Measurements from ENCODE around the gene SFMBT1. TPM values are rescaled to one million over a fixed set of nuclear protein-coding genes. Genes with fewer than 3 reads are reported as not detected.

Gene SFMBT1
- total and polyA plus RNA-seq, 2 donors from 2014 or later = 3.4 to 16.0 TPM

- Histone ChIP-seq H3K27ac (ENCODE audit: low read depth in 2 of 2, low read length in 2 of 2) (peak overlapping the region; percentile 28 to 41), H3K4me3 (ENCODE audit: low read length in 3 of 3) (peak overlapping the region in 1 of 3 donors; percentile 14), H3K9ac (ENCODE audit: low read length in 3 of 3) (no peak overlapping the region), H3K9me3 (ENCODE audit: control insufficient read depth in 2 of 3, insufficient read depth in 1 of 3, low read length in 3 of 3) (no peaks in the 10 kb centered on the region), H3K27me3 (ENCODE audit: control insufficient read depth, insufficient read depth, low read length) (no peaks in the 10 kb centered on the region), H3K36me3 (ENCODE audit: control insufficient read depth in 2 of 3, insufficient read depth in 3 of 3, low read length in 3 of 3) (no peaks in the 10 kb centered on the region), H3K4me1 (ENCODE audit: control insufficient read depth in 2 of 3, insufficient read depth in 2 of 3, low read depth in 1 of 3, low read length in 3 of 3) (peaks cover 0 to 39% (median 23%) of the 10 kb centered on the region in 3 donors)
- intact Hi-C loops (cut with DNase I) = no loop called here
- no peak for TF ChIP-seq CTCF (IDR thresholded peaks at IDR 0.05; ENCODE audit: borderline replicate concordance, extremely low read depth, insufficient read depth)
- DNase-seq (no peak), FAIRE-seq (no peak)
Observed at GRCh38 chr3:52892625-52893311, 153.1 kb downstream of the SFMBT1 start.

GRCh38 chr3:52892290-52892624, 153.6 kb downstream of the SFMBT1 start:
- intact Hi-C loops (cut with DNase I) = no loop called here
- no peak overlapping the region for H3K9ac ChIP-seq (ENCODE audit: low read length in 3 of 3)
- no peak for FAIRE-seq

DNA sequence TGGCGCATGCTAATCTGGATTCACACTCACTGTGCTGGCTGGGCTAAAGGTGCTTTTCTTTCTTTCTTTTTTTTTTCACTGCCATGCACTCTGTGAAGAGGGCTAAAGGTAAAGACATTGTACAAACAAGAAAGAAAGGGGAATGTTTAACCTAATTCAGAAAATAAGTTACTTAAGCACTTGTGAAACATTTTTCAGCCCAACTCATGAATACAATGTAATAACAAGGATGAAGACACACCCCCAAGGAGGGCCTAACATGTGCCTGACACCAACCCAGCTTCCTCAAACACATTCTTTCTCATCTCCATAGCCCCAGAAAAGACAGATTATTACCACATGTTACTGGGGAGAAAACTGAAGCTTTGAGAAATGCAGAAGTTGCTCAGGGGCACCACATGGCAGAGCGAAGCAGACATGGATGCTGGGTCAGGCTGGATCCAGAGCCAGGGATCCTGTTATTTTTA, 154.2 kb downstream of the SFMBT1 start:
- intact Hi-C loops (cut with DNase I) = no loop called here
- no peak for TF ChIP-seq CTCF (IDR thresholded peaks at IDR 0.05; ENCODE audit: borderline replicate concordance, extremely low read depth, insufficient read depth)

More at GRCh38 chr3:52892290-52892624, 153.6 kb downstream of the SFMBT1 start:
- H3K27me3 ChIP-seq (ENCODE audit: control insufficient read depth, insufficient read depth, low read length) = no peaks in the 10 kb centered on the region
- H3K9me3 ChIP-seq (ENCODE audit: control insufficient read depth in 2 of 3, insufficient read depth in 1 of 3, low read length in 3 of 3) = no peaks in the 10 kb centered on the region
- H3K36me3 ChIP-seq (ENCODE audit: control insufficient read depth in 2 of 3, insufficient read depth in 3 of 3, low read length in 3 of 3) = no peaks in the 10 kb centered on the region
- H3K27ac ChIP-seq (ENCODE audit: low read depth in 2 of 2, low read length in 2 of 2) = peak overlapping the region; percentile 28 to 41
- H3K4me3 ChIP-seq (ENCODE audit: low read length in 3 of 3) = no peak overlapping the region
- no peak for TF ChIP-seq CTCF (IDR thresholded peaks at IDR 0.05; ENCODE audit: borderline replicate concordance, extremely low read depth, insufficient read depth)
- no peak for DNase-seq
- peaks cover 0 to 39% (median 23%) of the 10 kb centered on the region in 3 donors for H3K4me1 ChIP-seq (ENCODE audit: control insufficient read depth in 2 of 3, insufficient read depth in 2 of 3, low read depth in 1 of 3, low read length in 3 of 3)

More for the DNA sequence above, 154.2 kb downstream of the SFMBT1 start:
- Histone ChIP-seq H3K36me3 (ENCODE audit: control insufficient read depth in 2 of 3, insufficient read depth in 3 of 3, low read length in 3 of 3) (no peaks in the 10 kb centered on the region), H3K27ac (ENCODE audit: low read depth in 2 of 2, low read length in 2 of 2) (peak overlapping the region; percentile 63 to 76), H3K9me3 (ENCODE audit: control insufficient read depth in 2 of 3, insufficient read depth in 1 of 3, low read length in 3 of 3) (no peaks in the 10 kb centered on the region), H3K27me3 (ENCODE audit: control insufficient read depth, insufficient read depth, low read length) (no peaks in the 10 kb centered on the region), H3K4me1 (ENCODE audit: control insufficient read depth in 2 of 3, insufficient read depth in 2 of 3, low read depth in 1 of 3, low read length in 3 of 3) (peaks cover 0 to 39% (median 20%) of the 10 kb centered on the region in 3 donors), H3K4me3 (ENCODE audit: low read length in 3 of 3) (no peak overlapping the region), H3K9ac (ENCODE audit: low read length in 3 of 3) (no peak overlapping the region)
- no peak for FAIRE-seq
- DNase-seq = peak in 2 of 5 donors; percentile 31 to 52
